ENCODE measurements around the gene NAT14.
"Not testable (repeated sequence)": the region's sequence is repeated elsewhere in the genome, so short reads cannot be mapped to it uniquely, and the experiment has no call there.

NAT14 gene

DNA sequence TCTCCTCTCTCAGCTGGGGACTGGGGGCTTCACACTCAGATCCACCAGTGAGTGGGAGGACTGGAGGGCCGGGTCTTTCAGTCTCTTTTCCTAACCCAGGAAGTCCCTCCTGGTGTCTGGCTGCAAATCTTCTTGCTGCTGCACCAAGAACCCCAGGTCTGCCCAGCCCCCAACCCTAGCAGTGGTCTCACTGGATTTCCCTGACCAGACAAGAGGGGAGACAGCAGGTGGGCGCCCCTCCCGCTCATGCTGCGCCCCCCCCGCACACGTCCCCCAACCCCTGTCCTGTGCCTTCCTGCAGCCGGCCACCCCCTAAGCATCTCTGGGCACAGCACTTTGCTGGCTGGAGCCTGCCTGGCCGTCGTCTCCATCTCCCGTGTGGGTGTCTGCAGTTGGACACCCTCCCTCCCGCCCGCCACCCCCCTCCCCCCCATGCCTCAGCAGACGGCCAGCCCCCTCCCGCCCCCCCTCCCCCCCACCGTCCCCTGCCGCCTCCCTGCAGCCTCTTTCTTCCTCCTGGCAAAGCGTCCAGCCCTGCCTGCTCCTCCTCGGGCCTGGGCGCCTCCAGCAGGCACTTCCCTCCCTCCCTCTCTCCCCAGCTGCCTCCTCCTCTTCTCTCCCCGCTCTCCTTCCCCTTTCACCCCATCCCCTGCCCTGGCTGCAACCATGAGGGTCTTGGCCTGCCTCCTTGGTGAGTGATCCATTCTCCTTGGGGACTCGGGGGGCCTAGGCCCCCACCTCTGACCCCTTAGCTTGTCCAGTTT lies 3.1 kb downstream of the NAT14 start, which contains the start of gene SSC5D:
SSC5D (plus strand) TSS at position 513 of the 764 bp plus-strand sequence; CDS start at position 667, 154 bp downstream.
- peak in 1 of 3 experiments; percentile 13 for DNase-seq

DNA sequence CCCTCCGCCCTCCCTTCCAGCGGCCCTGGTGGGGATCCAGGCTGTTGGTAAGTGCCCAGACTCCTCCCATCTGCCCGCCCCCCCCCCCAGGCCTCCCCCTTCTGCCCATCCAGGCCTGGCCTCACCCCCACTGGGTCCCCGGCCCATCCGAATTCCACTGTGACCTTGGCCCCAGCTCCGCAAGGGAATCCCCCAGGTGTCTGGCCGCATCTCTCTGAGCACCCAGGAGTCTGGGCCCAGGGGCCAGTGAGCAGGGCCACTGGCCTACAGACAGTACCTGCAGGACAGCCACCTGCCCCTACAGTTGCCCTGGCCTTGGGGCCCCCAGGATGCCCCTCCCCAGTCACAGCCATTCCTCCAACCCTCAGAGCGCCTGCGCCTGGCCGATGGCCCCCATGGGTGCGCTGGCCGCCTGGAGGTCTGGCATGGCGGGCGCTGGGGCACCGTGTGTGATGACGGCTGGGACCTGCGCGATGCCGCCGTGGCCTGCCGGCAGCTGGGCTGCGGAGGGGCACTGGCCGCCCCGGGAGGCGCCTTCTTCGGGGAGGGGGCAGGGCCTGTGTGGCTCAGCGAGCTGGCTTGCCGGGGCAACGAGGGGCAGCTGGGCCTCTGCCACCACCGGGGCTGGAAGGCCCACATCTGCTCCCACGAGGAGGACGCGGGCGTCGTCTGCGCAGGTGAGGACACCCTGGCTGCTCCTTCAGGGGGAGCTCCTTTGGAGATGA lies 4.2 kb downstream of the NAT14 start:
- DNase-seq, result no peak

DNA sequence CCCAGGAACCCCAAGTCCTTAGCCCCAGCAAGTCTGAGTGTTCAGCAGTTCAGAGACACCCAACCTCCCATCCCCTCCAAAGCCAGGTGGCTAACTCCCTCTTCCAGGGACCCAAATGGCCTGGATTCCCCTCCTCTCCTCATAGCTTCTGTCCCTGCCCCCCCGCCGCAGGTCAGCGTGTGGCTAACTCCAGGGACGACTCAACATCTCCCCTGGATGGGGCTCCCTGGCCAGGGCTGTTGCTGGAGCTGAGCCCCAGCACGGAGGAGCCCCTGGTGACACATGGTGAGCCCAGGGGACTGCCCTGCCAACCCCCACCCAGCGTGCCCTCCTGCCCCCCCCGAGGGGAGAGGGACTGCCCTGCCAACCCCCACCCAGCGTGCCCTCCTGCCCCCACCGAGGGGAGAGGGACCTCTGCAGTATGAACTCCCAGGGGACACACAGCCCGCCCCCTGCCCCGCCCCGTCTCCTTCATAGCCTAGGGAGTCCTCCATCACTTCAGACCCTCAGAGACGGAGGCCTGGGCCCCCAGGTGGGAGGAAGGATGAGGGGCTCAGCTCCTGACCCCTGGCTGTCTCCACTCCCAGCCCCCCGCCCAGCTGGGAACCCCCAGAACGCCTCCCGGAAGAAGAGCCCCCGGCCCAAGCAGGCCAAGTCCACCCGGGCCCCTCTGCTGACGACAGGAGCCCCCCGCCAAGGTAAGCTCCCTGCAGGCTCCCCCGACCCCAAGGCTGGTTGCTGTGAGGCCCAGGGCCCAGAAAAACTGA lies 4.9 kb downstream of the NAT14 start:
- no peak for DNase-seq

DNA sequence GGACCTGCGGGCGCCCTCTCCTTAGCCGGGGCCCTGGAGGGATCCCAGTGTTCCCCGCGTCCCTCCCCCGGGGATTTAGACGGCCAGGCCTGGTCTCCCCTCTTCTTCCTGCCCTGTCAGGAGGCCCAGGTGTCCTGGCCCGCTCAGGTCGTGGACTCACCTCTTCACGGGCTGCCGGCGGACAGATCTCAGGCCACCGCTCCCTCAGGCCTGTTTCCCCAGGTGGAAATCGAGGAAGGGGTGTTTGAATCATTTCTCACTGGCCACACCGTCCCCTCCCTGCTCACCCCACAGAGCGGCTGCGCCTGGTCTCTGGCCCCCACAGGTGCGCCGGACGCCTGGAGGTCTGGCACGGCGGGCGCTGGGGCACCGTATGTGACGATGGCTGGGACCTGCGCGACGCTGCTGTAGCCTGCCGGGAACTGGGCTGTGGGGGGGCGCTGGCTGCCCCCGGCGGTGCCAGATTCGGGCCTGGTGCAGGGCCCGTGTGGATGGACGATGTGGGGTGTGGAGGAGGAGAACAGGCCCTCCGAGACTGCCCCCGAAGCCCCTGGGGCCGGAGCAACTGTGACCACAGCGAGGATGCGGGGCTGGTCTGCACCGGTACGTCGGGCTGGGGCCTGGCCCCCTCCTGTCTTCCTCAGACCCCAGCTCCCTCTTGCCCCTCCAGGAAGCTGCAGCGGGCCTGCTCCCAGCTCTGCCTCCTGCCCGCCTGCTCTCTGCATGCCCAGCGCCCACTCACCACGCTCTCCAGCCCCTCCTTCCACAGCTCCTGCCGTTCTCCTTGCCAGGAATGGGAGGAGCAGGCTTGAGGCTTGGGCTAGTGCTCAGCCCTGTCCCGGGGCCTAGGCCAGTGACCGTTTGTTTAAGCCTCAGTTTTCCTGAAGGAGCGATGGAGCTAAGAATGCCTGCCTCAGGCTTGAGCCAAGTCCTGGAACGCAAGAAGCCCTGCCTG lies 5.8 kb downstream of the NAT14 start:
- DNase-seq, result no peak

DNA sequence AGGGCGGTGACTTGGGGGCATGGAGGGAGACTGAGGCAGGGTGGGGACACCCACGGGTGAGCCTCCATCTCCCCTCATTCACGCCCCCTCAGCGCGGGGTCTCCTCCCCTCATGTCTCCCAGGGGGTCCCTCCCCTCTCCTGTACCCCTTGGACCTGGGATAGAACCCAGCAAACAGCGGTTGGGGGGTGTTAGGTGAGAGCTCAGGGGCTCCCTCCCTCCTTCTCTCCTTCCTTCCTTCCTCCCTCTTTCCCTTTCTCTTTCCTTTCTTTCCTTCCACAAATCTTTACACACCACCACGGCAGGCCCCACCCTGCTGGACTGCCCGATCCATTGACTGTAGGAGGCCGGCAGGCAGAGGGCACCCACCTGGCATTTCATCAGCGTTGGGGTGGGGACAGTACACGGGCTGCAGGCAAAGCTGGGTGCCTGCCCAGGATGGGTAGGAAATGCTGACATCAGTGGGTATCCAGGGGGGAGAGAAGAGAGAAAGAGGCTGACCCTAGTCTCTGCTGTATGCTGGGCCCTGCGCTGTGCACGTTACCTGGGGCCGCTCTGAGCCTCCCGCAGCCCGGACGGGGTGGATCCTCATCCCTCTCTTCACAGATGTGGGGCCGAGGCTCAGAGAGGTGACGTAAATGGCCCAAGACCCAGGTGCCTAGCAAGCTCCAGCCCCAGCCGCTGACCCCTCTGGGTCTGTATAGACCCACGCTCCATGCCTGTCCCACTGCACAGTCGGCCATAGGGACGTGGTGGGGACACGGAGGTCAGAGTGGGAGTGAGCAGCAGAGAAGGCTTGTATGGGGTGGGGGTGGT lies 6.8 kb downstream of the NAT14 start:
- DNase-seq, result no peak

DNA sequence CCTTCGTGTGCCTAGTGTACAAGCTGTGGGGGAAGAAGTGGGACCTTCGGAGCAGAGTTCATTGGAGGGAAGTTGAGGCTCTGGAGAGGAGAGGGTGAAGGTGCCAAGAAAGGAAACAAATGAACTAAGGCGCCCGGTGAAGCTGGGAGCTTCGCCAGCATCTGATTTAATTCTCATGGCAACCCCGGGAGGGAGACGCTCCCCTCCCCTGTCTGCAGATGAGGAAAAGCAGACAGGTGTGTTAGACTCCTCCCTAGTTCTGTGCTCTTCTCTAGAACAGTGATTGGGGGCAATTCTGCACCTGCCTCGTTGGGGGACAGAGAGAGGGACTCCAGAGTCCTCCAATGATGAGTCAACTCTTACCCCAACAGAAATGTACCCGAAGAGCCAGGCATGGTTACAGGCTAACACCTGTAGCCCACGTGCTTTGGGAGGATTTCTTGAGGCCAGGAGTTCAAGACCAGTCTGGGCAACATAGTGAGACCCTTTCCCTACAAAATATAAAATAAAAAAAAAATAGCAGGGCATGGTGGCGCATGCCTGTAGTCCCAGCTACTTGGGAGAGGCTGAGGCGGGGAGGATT lies 7.5 kb downstream of the NAT14 start:
- peak in 2 of 3 experiments; percentile 10 to 22 for DNase-seq

DNA sequence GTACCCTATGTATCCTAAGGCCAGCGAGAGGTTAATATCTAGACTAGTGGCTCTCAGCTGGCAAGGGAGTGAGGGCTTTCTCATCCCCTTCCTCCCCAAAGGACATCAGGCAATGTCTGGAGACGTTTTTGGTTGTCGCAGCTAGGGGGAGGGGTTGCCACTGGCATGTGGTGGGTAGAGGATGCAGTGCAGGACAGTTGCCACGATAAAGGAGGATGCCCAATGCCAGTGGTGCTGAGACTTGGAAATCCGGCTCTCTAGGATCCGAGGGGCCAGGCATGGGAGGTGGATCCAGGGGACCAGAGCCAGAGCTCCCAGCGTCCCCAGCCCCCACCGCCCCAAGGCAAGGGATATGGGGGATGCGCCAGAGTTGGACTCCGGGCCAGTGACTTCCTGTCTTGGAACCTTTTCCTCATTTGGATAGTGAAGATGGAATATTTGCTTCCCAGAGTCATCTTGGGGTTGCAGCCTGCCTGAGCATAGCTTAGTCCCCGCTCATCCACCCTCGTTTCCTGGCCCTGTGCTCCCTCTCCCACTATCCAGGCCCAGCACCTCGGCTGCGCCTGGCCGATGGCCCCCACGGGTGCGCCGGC lies 8.2 kb downstream of the NAT14 start:
- DNase-seq, result no peak

DNA sequence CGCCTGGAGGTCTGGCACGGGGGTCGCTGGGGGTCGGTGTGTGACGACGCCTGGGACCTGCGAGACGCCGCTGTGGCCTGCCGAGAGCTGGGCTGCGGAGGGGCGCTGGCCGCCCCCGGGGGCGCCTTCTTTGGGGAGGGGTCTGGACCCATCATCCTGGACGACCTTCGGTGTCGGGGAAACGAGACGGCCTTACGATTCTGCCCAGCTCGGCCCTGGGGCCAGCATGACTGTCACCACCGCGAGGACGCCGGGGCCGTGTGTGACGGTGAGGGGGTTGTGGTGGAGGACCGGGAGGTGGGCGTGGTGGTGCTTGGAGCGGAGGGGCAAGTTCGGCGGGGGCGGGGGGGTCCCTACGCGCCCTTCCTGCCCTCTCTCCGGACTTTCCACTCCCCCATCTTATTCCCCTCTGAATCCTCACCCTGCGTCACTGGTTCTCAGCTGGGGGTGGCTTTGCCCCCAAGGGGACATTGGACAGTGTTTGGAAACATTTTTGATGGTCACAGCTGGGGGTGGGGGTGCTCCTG lies 8.7 kb downstream of the NAT14 start:
- no peak for DNase-seq

DNA sequence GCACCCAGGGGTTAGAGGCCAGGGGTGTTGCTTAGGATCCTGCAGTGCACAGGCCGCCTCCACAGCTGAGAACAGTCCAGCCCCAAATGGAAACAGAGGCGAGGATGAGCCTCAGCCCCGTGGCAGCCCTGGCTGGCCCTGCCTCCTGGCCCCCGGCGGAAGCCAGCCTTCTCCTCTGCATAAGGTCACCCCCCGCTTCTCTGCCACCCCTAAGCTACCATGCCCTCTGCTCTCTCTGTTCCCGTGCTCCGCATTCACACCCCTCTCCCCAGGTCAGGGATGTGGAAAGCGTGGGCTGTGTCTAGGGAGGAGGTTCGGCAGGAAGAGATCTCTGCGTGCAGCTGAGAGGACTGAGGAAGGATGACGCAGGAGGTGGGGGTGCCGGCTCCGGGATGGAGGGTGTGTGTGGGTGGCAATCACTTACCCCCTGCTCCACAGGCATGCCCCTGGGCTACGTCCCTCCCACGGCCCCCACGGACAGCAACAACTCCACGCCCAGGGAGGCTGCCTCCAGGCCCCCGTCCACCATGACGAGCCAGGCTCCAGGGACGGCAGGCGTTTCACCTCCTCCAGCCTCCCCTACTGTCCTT lies 9.3 kb downstream of the NAT14 start:
- DNase-seq, result no peak

DNA sequence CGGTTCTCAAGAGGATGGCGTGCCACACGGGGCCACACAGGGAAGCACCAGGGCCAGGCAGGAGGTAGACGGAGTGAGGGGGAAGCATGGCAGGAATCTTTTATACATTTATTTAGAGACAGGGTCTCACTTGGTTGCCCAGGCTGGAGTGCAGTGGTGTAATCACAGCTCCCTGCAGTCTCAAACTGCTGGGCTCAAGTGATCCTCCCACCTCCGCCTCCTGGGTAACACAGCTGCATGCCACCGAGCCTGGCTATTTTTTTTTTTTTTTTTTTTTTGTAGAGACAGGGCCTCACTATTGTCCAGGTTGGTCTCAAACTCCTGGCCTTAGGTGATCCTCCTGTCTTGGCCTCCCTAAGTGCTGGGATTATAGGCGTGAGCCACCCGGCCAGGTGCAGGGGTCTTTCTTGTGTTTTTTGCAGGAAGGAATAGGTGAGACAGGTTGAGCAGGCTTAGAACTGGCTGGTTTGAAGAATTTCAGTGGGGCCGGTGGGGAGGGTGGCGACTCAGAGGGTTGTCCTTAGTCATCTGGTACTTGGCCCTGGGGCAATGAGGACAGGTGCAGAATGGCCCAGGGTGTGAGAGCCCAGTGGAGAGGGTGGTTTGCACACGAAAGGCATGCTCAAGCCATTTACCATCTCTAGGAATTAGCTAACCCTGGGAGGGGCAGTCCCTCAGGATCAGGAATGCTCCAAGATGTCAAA lies 10.8 kb downstream of the NAT14 start:
- DNase-seq, result peak in 1 of 3 experiments; percentile 11

DNA sequence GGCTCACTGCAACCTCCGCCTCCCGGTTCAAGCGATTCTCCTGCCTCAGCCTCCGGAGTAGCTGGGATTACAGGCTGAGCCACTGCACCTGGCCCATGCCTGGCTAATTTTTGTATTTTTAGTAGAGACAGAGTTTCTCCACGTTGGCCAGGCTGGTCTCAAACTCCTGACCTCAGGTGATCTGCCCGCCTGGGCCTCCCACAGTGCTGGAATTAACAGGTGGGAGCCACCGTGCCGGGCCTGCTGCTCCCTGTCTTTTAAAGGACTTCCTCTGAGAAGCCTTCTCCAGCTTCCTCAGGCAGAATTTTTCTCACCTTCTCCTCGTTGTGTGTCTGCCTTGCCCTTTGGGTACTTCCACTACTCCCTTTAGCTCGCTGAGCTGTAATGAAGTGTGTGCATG lies 11.8 kb downstream of the NAT14 start:
- DNase-seq, result not testable (repeated sequence)

DNA sequence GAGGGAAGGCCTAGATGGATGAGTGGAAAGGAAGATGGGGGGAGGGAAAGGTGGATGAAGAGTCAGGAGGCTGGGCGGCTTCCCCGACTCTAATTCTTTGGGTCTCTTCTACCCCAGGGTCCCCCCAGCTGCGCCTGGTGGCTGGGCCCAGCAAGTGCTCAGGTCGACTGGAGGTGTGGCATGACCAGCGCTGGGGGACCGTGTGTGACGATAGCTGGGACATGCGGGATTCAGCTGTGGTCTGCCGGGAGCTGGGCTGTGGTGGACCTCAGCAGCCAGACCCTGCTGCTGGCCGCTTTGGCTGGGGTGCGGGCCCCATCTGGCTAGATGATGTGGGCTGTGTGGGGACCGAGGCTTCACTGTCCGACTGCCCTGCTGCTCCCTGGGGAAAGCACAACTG lies 12.8 kb downstream of the NAT14 start:
- DNase-seq, result no peak

DNA sequence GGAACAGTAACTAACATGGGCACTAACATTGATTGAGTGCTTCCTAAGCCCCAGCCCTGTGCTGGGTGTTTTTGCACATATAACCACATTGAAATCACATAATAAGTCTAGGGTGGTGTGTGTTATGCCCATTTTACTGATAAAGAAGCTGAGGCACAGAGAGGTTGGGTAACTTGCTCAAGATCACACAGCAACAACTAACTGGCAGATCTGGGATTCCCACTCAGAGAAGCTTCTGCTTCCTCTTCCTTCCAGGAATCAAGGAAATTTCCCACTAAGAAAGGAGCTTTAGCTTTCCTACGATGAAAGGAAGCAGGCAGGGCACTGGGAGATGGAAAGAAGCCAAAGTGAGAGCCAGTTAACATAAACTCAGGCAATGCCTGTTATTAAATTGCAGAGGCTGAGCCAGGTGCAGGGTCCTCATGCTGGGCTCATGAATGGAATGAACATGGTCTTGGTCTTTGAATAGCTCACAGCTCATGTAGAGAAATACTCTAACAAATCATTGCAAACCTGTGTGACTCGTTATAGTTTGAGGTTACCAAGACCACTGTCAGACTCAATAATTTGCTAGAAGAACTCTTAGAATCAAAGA lies 13.4 kb downstream of the NAT14 start:
- peak in 1 of 3 experiments; percentile 21 for DNase-seq

DNA sequence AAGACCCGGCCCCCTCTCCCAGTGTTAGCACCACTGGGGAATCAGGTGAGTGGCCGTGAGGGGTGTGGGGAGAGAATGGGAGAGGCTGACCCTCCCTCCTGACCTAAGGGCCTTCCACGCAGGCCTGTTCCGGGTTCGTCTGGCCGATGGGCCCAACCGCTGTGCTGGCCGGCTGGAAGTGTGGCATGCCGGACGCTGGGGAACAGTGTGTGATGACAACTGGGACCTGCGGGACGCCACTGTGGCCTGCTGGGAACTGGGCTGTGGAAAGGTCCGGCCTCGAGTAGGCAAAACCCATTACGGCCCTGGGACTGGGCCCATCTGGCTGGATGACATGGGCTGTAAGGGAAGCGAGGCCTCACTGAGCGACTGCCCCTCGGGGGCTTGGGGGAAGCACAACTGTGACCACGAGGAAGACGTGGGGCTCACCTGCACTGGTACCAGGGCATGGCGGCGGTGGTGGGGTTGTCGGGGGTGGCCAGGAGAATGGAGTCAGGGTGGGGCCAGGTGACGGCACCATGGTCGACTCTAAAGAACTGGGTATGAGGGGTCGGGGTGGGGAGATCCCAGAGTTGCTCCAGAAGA lies 15.5 kb downstream of the NAT14 start:
- DNase-seq, result no peak

DNA sequence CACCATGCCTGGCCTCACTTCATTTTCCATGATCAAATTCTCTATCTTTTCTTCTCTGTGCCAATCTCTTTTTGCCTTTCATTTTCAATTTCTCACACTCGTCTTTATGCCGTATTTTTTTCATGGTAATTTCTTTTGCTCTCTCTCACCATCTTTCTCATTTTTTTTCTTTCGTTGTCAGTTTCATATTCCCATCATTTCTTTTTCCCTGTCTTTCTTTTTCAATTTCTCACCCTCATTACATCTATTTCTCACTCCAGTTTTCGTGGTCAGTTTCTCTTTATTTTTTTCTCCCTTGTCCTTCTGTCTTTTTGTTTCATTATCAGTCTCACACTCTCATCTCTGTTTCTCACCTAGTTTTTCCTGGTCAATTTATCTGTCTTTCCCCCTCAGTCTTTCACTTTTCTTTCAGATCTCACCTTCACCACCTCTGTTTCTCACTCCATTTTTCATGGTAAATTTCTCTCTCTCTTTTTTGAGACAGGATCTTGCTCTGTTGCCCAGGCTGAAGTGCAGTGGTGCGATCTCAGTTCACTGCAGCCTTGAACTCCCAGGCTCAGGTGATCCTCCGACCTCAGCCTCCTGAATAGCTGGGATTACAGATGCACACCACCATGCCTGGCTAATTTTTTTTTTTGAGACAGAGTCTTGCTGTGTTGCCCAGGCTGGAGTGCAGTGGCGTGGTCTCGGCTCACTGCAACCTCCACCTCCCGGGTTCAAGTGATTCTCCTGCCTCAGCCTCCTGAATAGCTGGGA lies 17.4 kb downstream of the NAT14 start:
- DNase-seq, result no peak

DNA sequence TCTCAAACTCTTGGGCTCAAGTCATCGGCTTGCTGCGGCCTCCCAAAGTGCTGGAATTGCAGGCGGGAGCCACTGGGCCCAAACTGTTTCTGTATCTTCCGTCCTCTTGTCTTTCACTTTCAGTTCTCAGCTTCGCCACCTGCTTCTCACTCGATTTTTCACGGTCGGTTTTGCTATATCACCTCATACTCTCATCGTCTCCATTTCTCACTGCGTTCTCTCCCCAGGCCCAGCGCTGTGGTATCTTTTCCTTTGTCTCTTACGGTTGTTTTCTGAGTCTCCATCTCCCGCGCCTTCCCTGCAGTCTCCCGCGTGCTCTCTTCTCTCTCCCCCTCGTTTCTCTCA lies 18.1 kb downstream of the NAT14 start:
- DNase-seq, result no peak

DNA sequence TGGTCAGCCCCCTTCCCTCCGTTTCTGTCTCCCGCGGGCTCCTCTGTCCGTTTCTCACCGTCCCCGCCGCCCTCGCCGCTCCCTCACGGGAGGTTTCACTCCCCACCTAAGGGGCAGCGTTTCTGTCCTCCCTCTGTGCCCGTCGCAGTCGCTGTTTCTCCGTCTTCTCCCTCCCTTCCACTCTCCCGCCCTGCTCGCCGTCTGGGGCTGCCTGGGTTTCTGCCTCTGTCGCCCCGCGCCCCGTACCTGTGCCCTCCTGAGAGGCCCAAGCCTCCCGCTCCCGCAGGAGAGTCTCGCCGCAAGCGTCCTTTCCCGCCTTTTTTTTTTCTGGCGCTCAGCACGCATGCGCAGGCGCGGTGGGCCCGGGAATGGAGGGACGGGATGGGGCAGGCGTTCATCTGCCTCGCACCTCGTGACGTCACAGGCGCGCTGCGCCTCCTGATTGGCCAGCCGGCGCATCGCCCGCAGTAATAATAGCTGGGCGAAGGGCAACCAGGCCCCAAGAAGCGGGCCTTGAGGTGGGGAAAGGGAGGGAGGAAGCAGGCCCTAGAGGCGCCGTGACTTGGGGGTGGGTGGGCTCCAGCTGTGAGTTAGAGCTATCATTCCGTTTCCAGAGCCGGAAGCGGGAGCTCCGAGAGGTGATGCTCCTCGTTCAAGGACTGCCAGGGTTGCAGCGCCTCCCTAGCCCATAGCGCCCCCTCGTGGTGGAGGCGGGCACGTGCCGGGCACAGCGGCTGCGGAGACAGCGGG lies 18.7 kb downstream of the NAT14 start:
- DNase-seq, result peak; percentile 83 to 96 (median 93)
